A673 (cell line): ENCODE results near the gene NEDD8. TPM values are rescaled to one million over a fixed set of nuclear protein-coding genes. Genes with fewer than 3 reads are reported as not detected.

Experiments
- BruUV-seq: library from RNA; stranded (reverse); fragments of 400-500 nt; replicated peaks from 2 replicates; lab custom pipeline; 2021; lab: Mats Ljungman, UMichigan
- CTCF ChIA-PET: fragments of 300-600 bp; sonication (Branson Sonifier 250); formaldehyde crosslinking; loops from one replicate; lab custom pipeline; 2022; ENCODE audit warnings: antibody characterized with exemption; lab: Charles Lee
- POLR2A ChIA-PET: fragments of 300-600 bp; sonication (Branson Sonifier 250); formaldehyde crosslinking; loops from one replicate; lab custom pipeline; 2022; ENCODE audit warnings: antibody characterized with exemption; ENCODE audit not compliant: low non-redundant PET; lab: Charles Lee
- DNase-seq: peaks from one replicate; pipeline ENCODE4 v3.0.0-alpha.2; 2015; ENCODE audit warnings: low spot score
- H3K27ac ChIP-seq: fragments of 200-600 bp; sonication (generic); 2 replicates; pipeline ENCODE4 v1.5.1; 2016; ENCODE audit warnings: mixed run types, low read depth, mild to moderate bottlenecking, mixed read lengths, antibody characterized with exemption, low read length; ENCODE audit not compliant: poor library complexity, severe bottlenecking
- H3K27me3 ChIP-seq: fragments of 200-600 bp; sonication (generic); replicated peaks from 2 replicates; pipeline ENCODE4 v1.6.1; 2017; ENCODE audit warnings: mixed run types, low read depth, mild to moderate bottlenecking, mixed read lengths, antibody characterized with exemption, low read length; ENCODE audit not compliant: insufficient read depth, poor library complexity
- H3K36me3 ChIP-seq: fragments of 200-600 bp; sonication (generic); 2 replicates; pipeline ENCODE4 v1.6.1; 2016; ENCODE audit warnings: mixed run types, mild to moderate bottlenecking, mixed read lengths, antibody characterized with exemption, low read length; ENCODE audit not compliant: insufficient read depth, poor library complexity, severe bottlenecking
- H3K4me1 ChIP-seq: fragments of 200-600 bp; sonication (generic); 2 replicates; pipeline ENCODE4 v1.6.1; 2017; ENCODE audit warnings: mixed run types, mild to moderate bottlenecking, mixed read lengths, antibody characterized with exemption, low read length; ENCODE audit not compliant: insufficient read depth, poor library complexity, severe bottlenecking
- H3K4me3 ChIP-seq: fragments of 200-600 bp; sonication (generic); 2 replicates; pipeline ENCODE4 v1.5.1; 2016; ENCODE audit warnings: low read depth, mixed run types, mild to moderate bottlenecking, mixed read lengths, low read length; ENCODE audit not compliant: poor library complexity, severe bottlenecking
- H3K9me3 ChIP-seq: fragments of 200-600 bp; sonication (generic); 2 replicates; pipeline ENCODE4 v1.6.1; 2016; ENCODE audit warnings: mixed run types, low read depth, mild to moderate bottlenecking, mixed read lengths, antibody characterized with exemption, low read length; ENCODE audit not compliant: poor library complexity, severe bottlenecking
- EZH2 ChIP-seq: fragments of 200-600 bp; sonication (generic); IDR thresholded peaks from 2 replicates; pipeline ENCODE4 v1.6.1; 2017; ENCODE audit warnings: borderline replicate concordance, low read depth, mild to moderate bottlenecking, mixed read lengths, antibody characterized with exemption, low read length; ENCODE audit not compliant: poor library complexity, severe bottlenecking
- intact Hi-C: fragments of 100-400 bp; cut with micrococcal nuclease; formaldehyde crosslinking; loops from one replicate; pipeline ENCODE4 v1.10.0; 2022; ENCODE audit not compliant: unreplicated experiment
- total RNA-seq: library from RNA; stranded (reverse); gene quantifications from 2 replicates; pipeline ENCODE4 v1.2.3, GENCODE V29; 2021
- TF ChIP-seq, protein P1 (sequence below): fragments of 300-800, 200-600 bp; sonication (generic); conservative IDR thresholded peaks from 2 replicates; pipeline ENCODE4 v1.5.1; 2017; ENCODE audit warnings: low read depth, mild to moderate bottlenecking, antibody characterized with exemption, low read length, moderate library complexity, mixed read lengths

Gene NEDD8
- total RNA-seq, 1 experiment from 2014 or later: 266 TPM

DNA sequence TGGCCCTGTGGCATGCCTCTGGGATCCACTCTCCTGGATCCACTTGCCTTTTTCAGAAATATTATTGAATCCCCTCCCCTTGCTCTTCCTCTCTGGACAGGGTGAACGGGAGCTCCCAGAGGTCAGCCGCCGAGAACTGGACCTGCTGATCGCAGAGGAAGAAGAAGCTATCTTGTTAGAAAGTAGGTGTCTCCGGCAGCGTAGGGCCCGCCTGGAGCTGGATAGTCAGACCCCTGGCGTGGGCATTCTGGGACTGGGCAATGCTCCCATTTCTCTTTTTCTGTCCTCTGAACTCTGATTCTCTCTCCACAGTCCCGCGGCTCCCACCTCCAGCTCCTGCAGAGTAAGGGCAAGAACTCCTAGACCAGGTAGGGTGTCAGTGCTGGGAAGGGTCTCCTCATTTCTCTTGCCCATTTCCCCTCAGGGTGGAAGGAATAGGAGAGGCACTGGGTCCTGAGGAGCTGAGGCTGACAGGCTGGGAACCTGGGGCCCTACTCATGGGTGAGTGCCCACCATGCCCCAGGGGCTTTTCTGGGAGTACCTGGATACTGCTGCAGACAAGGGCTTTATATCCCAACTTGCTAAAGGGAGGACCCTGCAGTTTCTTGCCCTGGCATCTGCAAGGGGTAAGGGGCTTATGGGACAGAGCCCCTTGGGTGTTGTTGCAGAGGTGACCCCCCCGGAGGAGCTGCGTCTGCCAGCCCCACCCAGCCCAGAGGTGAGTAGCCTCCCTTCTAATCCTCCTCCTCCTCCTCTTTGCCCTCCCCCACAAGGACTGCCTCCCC is 54.9 kb downstream of the NEDD8 start:
- H3K4me1 ChIP-seq: no peaks in the 10 kb centered on the region
- H3K27me3 ChIP-seq: no peaks in the 10 kb centered on the region
- DNase-seq: no peak
- no TSS peak for BruUV-seq
- H3K9me3 ChIP-seq: no peaks in the 10 kb centered on the region
- ChIA-PET CTCF (no interaction called here), POLR2A (no interaction called here)
- no peak overlapping the region for H3K4me3 ChIP-seq
- TF ChIP-seq EZH2: no peak
- TF ChIP-seq, protein P1, sequence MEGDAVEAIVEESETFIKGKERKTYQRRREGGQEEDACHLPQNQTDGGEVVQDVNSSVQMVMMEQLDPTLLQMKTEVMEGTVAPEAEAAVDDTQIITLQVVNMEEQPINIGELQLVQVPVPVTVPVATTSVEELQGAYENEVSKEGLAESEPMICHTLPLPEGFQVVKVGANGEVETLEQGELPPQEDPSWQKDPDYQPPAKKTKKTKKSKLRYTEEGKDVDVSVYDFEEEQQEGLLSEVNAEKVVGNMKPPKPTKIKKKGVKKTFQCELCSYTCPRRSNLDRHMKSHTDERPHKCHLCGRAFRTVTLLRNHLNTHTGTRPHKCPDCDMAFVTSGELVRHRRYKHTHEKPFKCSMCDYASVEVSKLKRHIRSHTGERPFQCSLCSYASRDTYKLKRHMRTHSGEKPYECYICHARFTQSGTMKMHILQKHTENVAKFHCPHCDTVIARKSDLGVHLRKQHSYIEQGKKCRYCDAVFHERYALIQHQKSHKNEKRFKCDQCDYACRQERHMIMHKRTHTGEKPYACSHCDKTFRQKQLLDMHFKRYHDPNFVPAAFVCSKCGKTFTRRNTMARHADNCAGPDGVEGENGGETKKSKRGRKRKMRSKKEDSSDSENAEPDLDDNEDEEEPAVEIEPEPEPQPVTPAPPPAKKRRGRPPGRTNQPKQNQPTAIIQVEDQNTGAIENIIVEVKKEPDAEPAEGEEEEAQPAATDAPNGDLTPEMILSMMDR: no peak
- intact Hi-C loops: no loop called here
- peaks cover 28% of the 10 kb centered on the region for H3K36me3 ChIP-seq
- no peak overlapping the region for H3K27ac ChIP-seq

DNA sequence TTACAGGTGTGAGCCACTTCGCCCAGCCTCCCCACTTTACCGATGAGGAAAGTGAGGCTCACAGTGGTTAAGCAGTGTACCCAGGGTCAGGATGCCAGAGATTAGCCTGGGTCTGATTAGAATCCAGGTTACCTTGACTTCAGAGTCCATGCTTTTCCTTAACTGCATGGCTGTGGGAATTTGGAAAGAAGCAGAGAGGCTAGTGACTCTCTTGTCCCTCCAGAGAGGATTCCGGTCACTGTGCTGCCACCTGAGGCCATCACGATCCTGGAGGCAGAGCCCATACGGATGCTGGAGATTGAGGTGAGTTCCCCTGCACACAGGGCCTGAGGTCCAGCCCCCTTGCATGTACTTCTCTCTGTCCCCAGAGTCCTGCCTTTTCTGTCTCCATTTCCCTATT is 55.6 kb downstream of the NEDD8 start:
- Histone ChIP-seq H3K4me1 (no peaks in the 10 kb centered on the region), H3K9me3 (no peaks in the 10 kb centered on the region), H3K4me3 (no peak overlapping the region), H3K27me3 (no peaks in the 10 kb centered on the region), H3K27ac (no peak overlapping the region), H3K36me3 (peaks cover 28% of the 10 kb centered on the region)
- ChIA-PET POLR2A (no interaction called here), CTCF (no interaction called here)
- DNase-seq: no peak
- intact Hi-C loops: no loop called here
- TF ChIP-seq EZH2: no peak
- TF ChIP-seq, protein P1: no peak
- no TSS peak for BruUV-seq

DNA sequence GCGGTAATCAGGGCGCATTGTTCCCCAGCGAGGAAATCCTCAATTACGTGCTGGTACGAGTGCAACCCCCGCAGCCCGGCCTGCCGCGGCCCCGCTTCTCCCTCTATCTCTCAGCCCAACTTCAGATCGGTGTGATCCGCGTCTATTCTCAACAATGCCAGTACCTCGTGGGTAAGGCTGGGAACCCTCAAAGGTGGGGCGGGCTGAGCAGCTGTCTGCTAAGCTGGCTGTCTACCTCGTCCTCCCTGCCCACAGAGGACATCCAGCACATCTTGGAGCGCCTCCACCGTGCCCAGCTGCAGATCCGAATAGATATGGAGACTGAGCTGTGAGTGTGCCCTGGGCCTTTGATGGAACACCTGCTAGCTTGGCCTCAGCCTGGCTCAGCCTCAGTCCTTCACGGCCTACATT is 59.3 kb downstream of the NEDD8 start:
- Histone ChIP-seq H3K4me3 (no peak overlapping the region), H3K36me3 (no peaks in the 10 kb centered on the region), H3K27ac (no peak overlapping the region), H3K9me3 (no peaks in the 10 kb centered on the region), H3K4me1 (no peaks in the 10 kb centered on the region), H3K27me3 (no peaks in the 10 kb centered on the region)
- BruUV-seq: no TSS peak
- ChIA-PET CTCF (no interaction called here), POLR2A (interaction anchor here (0.6 kb wide), 2 partner anchors 98 to 1149 kb away, joined by 4 read pairs; no protein-coding TSS in a partner anchor)
- TF ChIP-seq, protein P1: no peak
- no peak for TF ChIP-seq EZH2
- no peak for DNase-seq
- intact Hi-C loops: no loop called here
